ENCODE data around the gene WASHC3. TPM values are rescaled to one million over a fixed set of nuclear protein-coding genes. Genes with fewer than 3 reads are reported as not detected.

Gene WASHC3
- total and polyA plus RNA-seq, 2 experiments from 2014 or later: 6.6 to 24.6 TPM

- Histone ChIP-seq H3K4me1 (ENCODE audit: insufficient read depth) (no peaks in the 10 kb centered on the region), H2AFZ (no peak overlapping the region), H3K27me3 (ENCODE audit: insufficient read depth) (no peaks in the 10 kb centered on the region), H3K79me2 (replicated peaks; ENCODE audit: insufficient read depth) (no peaks in the 10 kb centered on the region), H3K9me2 (ENCODE audit: insufficient read depth) (no peaks in the 10 kb centered on the region), H3K36me3 (ENCODE audit: insufficient read depth) (no peaks in the 10 kb centered on the region), H4K20me1 (replicated peaks; ENCODE audit: insufficient read depth) (no peaks in the 10 kb centered on the region), H3F3A (replicated peaks; ENCODE audit: low read depth) (no peaks in the 10 kb centered on the region), H3K27ac (ENCODE audit: low read depth) (no peak overlapping the region), H3K4me2 (no peak overlapping the region), H3K4me3 (no peak overlapping the region)
- H3K4me1 Mint-ChIP-seq: no peaks in the 10 kb centered on the region
- DNase-seq (ENCODE audit: low spot score) (no peak), ATAC-seq (no peak)
- no peak overlapping the region for H3K4me3 Mint-ChIP-seq
- no peaks in the 10 kb centered on the region for H3K9me3 Mint-ChIP-seq
- TF ChIP-seq, protein P1, sequence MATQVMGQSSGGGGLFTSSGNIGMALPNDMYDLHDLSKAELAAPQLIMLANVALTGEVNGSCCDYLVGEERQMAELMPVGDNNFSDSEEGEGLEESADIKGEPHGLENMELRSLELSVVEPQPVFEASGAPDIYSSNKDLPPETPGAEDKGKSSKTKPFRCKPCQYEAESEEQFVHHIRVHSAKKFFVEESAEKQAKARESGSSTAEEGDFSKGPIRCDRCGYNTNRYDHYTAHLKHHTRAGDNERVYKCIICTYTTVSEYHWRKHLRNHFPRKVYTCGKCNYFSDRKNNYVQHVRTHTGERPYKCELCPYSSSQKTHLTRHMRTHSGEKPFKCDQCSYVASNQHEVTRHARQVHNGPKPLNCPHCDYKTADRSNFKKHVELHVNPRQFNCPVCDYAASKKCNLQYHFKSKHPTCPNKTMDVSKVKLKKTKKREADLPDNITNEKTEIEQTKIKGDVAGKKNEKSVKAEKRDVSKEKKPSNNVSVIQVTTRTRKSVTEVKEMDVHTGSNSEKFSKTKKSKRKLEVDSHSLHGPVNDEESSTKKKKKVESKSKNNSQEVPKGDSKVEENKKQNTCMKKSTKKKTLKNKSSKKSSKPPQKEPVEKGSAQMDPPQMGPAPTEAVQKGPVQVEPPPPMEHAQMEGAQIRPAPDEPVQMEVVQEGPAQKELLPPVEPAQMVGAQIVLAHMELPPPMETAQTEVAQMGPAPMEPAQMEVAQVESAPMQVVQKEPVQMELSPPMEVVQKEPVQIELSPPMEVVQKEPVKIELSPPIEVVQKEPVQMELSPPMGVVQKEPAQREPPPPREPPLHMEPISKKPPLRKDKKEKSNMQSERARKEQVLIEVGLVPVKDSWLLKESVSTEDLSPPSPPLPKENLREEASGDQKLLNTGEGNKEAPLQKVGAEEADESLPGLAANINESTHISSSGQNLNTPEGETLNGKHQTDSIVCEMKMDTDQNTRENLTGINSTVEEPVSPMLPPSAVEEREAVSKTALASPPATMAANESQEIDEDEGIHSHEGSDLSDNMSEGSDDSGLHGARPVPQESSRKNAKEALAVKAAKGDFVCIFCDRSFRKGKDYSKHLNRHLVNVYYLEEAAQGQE (IDR thresholded peaks at IDR 0.05; ENCODE audit: unreplicated experiment): no peak
- TF ChIP-seq POLR2AphosphoS5 (IDR thresholded peaks at IDR 0.05; ENCODE audit: low read depth) (no peak), NANOG (IDR thresholded peaks at IDR 0.05; ENCODE audit: borderline replicate concordance) (no peak), ZNF114 (CRISPR knock-in tag; IDR thresholded peaks at IDR 0.05) (no peak)
- TF ChIP-seq, protein P2, sequence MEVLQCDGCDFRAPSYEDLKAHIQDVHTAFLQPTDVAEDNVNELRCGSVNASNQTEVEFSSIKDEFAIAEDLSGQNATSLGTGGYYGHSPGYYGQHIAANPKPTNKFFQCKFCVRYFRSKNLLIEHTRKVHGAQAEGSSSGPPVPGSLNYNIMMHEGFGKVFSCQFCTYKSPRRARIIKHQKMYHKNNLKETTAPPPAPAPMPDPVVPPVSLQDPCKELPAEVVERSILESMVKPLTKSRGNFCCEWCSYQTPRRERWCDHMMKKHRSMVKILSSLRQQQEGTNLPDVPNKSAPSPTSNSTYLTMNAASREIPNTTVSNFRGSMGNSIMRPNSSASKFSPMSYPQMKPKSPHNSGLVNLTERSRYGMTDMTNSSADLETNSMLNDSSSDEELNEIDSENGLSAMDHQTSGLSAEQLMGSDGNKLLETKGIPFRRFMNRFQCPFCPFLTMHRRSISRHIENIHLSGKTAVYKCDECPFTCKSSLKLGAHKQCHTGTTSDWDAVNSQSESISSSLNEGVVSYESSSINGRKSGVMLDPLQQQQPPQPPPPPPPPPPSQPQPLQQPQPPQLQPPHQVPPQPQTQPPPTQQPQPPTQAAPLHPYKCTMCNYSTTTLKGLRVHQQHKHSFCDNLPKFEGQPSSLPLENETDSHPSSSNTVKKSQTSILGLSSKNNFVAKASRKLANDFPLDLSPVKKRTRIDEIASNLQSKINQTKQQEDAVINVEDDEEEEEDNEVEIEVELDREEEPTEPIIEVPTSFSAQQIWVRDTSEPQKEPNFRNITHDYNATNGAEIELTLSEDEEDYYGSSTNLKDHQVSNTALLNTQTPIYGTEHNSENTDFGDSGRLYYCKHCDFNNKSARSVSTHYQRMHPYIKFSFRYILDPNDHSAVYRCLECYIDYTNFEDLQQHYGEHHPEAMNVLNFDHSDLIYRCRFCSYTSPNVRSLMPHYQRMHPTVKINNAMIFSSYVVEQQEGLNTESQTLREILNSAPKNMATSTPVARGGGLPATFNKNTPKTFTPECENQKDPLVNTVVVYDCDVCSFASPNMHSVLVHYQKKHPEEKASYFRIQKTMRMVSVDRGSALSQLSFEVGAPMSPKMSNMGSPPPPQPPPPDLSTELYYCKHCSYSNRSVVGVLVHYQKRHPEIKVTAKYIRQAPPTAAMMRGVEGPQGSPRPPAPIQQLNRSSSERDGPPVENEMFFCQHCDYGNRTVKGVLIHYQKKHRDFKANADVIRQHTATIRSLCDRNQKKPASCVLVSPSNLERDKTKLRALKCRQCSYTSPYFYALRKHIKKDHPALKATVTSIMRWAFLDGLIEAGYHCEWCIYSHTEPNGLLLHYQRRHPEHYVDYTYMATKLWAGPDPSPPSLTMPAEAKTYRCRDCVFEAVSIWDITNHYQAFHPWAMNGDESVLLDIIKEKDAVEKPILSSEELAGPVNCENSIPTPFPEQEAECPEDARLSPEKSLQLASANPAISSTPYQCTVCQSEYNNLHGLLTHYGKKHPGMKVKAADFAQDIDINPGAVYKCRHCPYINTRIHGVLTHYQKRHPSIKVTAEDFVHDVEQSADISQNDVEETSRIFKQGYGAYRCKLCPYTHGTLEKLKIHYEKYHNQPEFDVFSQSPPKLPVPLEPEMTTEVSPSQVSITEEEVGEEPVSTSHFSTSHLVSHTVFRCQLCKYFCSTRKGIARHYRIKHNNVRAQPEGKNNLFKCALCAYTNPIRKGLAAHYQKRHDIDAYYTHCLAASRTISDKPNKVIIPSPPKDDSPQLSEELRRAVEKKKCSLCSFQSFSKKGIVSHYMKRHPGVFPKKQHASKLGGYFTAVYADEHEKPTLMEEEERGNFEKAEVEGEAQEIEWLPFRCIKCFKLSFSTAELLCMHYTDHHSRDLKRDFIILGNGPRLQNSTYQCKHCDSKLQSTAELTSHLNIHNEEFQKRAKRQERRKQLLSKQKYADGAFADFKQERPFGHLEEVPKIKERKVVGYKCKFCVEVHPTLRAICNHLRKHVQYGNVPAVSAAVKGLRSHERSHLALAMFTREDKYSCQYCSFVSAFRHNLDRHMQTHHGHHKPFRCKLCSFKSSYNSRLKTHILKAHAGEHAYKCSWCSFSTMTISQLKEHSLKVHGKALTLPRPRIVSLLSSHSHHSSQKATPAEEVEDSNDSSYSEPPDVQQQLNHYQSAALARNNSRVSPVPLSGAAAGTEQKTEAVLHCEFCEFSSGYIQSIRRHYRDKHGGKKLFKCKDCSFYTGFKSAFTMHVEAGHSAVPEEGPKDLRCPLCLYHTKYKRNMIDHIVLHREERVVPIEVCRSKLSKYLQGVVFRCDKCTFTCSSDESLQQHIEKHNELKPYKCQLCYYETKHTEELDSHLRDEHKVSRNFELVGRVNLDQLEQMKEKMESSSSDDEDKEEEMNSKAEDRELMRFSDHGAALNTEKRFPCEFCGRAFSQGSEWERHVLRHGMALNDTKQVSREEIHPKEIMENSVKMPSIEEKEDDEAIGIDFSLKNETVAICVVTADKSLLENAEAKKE (CRISPR knock-in tag; IDR thresholded peaks at IDR 0.05): no peak
- H3K36me3 Mint-ChIP-seq (ENCODE audit: low read depth): no peaks in the 10 kb centered on the region
- peak overlapping the region; percentile 49; the same call in 1 of the 2 replicates for H3K27ac Mint-ChIP-seq
- H3K27me3 Mint-ChIP-seq (ENCODE audit: insufficient read depth, low read depth, poor library complexity): no peaks in the 10 kb centered on the region
Measured at GRCh38 chr12:102051431-102051965, 10.3 kb downstream of the WASHC3 start.
